NCI-H82 treated with DMSO at 0.1 percent for 48 hours (cell line): ENCODE results near the gene WDR64.
"Not testable (repeated sequence)": the region's sequence is repeated elsewhere in the genome, so short reads cannot be mapped to it uniquely, and the experiment has no call there.

ENCODE experiments used
- DNase-seq: peaks from one replicate; lab custom pipeline; 2025; ENCODE audit not compliant: unreplicated experiment; lab: John Stamatoyannopoulos, UW

The WDR64 gene

GRCh38 chr1:241698177-241698576, 46.1 kb downstream of the WDR64 start:
- no peak for DNase-seq

DNA sequence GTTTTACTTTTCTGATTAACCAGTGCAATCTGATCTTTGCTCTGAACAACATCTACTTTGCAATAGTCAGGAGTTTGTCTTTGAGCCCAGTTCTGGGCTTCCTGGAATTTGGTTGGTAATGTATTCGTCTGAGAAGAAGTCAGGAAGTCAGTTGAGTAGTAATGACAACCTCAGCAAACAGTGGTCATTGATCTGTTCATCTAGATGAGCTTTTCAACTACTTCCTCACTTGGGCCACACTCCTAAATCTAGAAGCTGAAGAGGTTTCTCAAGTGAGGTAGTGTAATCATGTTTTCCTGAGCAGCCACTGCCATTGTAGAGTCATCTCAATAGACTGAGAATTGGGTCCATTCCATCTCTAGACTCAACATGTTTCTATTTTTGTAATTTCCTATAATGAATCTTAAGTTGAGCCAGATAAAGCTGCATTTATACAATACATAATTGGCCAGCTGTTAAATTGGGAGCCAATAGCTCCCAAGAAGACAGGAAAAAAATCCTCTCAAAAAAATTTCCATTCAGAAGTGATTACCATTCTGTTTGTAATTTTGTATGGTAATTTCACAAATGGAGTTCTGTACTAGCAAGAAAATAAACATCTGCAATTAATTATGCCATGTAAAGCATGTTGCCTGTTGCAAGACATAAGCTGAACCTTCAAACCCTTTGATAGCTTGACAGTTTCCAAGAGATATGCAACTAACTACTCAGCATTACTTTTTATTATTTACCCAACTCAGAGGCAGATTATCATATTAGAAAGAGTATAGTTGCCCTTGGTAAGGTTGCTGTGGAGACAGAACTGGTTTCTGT, 49.6 kb downstream of the WDR64 start:
- DNase-seq: no peak

- no peak for DNase-seq
Observed at GRCh38 chr1:241702442-241703373, 50.6 kb downstream of the WDR64 start.

GRCh38 chr1:241703739-241704138, 51.7 kb downstream of the WDR64 start:
- DNase-seq: not testable (repeated sequence)

- DNase-seq: no peak
Observed at GRCh38 chr1:241706257-241706656, 54.2 kb downstream of the WDR64 start.

DNA sequence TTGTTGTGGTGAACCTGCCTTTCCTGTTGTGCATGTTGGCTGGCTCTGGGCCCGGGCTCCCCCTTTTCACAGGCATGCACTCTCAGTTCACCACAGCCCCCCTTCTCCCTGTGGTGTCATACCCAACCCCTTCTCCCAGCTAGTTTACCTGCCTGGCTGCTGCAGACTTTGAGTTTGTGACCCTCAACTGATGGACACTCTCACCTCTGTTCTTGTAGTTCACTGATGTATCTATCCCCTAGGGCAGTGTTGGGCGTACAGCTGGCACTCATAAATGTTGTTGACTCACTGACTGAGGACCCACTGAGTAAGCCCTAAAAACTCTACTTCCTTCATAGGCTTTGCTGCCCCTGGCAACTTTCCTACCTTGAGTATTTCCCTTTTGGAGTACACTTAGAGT, 54.9 kb downstream of the WDR64 start:
- DNase-seq: no peak

DNA sequence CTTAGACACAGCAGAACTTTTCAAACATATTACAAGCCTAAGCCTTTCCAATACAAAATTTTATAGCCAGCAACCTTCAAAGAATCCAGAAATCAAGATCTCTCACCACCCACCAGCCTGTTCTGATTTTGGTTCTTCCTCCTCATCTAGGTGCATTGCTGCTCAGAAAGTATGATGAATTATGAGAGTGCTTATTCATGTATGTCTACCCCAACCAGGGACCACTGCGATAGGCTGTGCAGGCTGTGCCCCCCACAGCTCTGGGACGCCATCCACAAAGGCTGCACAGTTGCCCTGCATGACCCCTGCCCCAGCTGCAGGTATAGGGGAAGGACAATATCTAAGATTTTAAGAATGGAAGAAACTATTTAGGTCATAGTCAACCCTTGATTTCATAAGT, 55.4 kb downstream of the WDR64 start:
- no peak for DNase-seq

DNA sequence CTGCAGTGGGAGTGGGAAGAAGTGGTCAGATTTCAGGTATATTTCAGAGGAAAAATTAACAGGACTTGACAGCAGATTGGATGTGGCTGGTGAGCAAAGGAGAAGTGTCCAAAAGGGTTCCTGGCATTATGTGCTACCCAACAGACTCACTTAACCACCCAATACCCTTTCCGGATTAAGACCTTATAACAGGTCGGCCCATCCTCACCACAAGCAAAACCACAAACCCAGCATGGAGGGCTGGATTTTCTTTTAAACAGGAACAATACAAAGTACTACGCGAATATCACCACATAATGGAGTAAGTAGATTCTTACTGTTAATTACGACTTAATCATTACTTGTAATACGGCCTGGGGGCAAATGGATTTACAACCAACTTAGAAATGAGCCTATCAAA, 59.2 kb downstream of the WDR64 start:
- DNase-seq: no peak

- no peak for DNase-seq
Observed at GRCh38 chr1:241713316-241713715, 61.2 kb downstream of the WDR64 start.

DNA sequence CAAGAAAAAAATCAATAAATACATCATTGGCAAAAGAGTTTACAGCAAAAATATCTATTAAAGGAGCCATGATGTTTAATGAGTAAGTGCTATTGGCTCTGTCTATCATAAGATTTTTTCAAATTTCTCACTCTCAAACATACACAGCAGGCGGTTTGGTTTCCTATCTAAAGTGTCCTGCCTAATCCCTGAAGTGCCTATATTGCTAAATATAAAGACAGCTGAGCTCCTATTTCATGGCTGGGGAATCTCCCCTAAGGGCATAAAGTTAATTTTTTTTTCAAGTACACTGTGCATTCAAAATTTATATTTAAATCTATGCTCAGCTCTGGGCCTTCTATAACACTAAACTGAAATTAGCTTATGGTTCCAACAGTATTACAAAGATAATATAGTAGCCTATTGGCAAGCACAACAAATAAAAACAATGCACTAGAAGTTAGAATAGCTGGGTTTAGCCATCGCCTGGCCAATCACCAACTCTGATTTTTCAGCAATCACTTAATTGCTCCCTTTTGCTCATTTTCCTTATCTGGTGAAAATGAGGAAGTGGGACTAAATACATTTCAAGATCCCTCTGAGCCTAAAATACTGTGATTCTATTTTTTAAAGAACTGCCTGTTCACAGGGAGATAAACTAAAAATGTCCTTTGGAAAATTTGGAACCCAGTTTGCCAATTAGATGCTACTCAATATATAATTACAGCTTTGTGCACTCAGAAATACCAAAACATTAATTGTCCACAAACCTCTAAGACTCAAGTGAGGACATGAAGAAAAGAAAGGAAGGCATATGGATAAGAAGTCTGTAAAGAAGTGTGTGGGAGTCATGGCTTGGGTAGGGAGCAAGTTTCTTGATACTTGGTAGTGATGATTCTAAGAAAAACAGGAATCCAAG, 62.5 kb downstream of the WDR64 start:
- no peak for DNase-seq

GRCh38 chr1:241715435-241715834, 63.4 kb downstream of the WDR64 start:
- no peak for DNase-seq

GRCh38 chr1:241715956-241716355, 63.9 kb downstream of the WDR64 start:
- no peak for DNase-seq

DNA sequence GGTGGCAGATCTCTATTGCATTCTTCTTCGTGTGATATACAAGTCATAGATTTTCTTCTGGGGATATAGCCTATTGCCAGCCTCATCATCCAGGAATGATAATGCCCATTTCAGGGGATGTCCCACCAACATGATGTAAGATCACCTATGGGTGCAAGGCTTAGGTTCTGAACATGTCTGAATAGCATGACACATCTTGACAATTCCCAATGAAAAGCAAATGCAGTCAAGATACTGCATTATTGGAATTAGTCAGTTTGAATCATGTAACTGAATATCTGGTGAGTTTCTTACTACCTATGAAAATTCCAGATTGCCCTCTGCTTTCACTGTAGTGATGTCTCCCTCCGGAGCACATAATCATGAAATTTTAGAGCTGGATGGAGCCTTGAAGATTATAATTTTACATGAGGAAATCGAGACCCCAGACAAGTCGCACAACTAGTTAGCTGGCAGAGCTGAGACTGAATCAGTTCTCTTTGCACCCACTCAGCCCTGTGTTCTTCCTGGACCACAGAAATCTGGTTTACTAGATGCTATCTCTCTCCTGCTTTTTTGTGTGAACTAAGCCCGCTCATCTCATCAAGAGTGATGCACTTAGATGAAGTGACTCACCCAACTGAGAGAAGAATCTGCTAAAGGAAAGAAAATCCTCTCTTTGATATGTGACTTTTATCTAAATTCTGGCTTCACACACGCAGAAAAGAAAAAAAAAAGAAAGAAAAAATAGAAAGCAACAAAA, 65.0 kb downstream of the WDR64 start:
- no peak for DNase-seq

- no peak for DNase-seq
Observed at GRCh38 chr1:241717975-241718374, 65.9 kb downstream of the WDR64 start.

DNA sequence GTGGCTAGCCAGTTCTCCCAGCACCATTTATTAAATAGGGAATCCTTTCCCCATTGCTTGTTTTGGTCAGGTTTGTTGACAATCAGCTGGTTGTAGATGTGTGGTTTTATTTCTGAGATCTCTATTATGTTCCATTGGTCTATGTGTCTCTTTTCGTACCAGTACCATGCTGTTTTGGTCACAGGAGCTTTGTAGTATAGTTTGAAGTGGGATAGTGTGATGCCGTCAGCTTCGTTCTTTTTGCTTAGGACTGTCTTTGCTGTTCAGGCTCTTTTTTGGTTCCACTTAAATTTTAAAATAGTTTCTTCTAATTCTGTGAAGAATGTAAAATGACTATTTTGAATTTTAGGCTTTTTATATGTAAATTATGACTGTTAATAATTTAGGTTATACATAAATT, 68.9 kb downstream of the WDR64 start:
- no peak for DNase-seq

DNA sequence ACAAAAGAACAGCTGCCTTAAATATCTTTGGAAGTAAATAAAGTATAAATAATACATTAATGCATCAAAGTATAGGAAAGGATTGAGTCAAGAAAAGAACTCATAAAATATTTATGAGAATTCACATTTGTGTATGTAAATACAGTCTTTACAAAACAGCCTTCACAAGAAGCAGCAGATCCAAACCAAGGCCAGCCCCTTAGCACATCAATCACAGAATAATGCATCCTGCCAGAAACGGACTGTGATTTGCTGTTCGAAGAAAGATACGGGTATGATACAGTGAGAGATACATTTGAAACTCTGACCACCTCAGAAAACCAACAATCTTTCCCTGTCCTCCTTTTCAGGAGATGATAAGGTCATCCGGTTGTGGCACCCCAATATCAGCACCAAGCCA, 70.9 kb downstream of the WDR64 start:
- DNase-seq: no peak

- no peak for DNase-seq
Observed at GRCh38 chr1:241724741-241725356, 72.8 kb downstream of the WDR64 start.

DNA sequence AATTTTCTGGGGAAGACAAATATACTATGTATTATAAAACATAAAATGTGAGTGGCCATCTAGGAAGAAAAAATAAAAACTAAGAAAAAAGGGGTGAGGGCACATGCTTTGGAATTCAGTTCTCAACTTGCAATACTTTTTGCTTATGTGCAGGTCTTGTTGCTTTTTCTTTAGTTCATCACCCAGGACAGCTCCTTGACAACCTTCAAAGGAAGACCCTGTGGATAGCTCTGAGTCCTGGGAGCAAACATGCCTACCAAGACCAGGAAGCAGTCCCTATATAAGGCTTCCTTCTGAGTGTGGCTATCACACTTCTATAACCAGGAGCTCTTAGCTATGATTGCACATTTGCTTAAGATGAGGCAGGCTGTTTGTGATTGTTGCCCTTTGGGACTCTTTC, 78.0 kb downstream of the WDR64 start:
- DNase-seq: no peak

- DNase-seq: no peak
Observed at GRCh38 chr1:241733899-241734298, 81.8 kb downstream of the WDR64 start.

DNA sequence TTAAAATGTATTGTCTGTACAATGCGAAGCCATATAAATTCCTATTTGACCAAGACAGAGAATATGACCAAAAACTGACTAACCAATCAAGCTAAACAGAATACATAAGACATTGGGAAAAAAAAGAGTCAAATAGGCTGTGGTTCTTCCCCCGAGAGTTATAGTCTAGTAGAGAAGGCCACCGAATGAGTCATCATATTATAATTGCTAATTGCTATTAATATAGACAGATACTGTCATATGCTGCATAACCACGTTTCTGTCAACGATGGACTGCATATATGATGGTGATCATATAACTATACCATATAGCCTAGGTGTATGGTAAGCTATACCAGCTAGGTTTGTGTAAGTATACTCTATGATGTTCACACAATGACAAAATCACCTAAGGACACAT, 82.5 kb downstream of the WDR64 start:
- DNase-seq: no peak
